OCI-LY1 (cell line): Measurements from ENCODE around the gene MYO16.

Source experiments
- H2AFZ ChIP-seq: fragments of 200-600 bp; sonication (generic), shearing (Covaris generic); 2 replicates; pipeline ENCODE4 v1.6.0; 2014; ENCODE audit warnings: antibody characterized with exemption, mild to moderate bottlenecking, low read length
- H3F3A ChIP-seq: fragments of 200-600 bp; sonication (generic), shearing (Covaris generic); 2 replicates; pipeline ENCODE4 v1.6.0; 2014; ENCODE audit warnings: mild to moderate bottlenecking, antibody characterized with exemption, low read length, moderate library complexity; ENCODE audit not compliant: insufficient read depth
- H3K27ac ChIP-seq: fragments of 200-600 bp; sonication (generic); 2 replicates; pipeline ENCODE4 v1.5.1; 2014; ENCODE audit warnings: low read length, mixed run types, mild to moderate bottlenecking, low read depth; ENCODE audit not compliant: poor library complexity, severe bottlenecking
- H3K27me3 ChIP-seq: fragments of 200-600 bp; sonication (generic); 2 replicates; pipeline ENCODE4 v1.6.0; 2014; ENCODE audit warnings: antibody characterized with exemption, mild to moderate bottlenecking, low read length, moderate library complexity; ENCODE audit not compliant: insufficient read depth
- H3K36me3 ChIP-seq: fragments of 200-600 bp; sonication (generic); 2 replicates; pipeline ENCODE4 v1.6.1; 2014; ENCODE audit warnings: mild to moderate bottlenecking, antibody characterized with exemption, low read length, moderate library complexity, mixed read lengths; ENCODE audit not compliant: insufficient read depth
- H3K4me1 ChIP-seq: fragments of 200-600 bp; sonication (generic); 2 replicates; pipeline ENCODE4 v1.5.1; 2014; ENCODE audit warnings: mild to moderate bottlenecking, low read length, moderate library complexity; ENCODE audit not compliant: insufficient read depth, severe bottlenecking
- H3K4me2 ChIP-seq: fragments of 200-600 bp; sonication (generic), shearing (Covaris generic); 2 replicates; pipeline ENCODE4 v1.6.1; 2014; ENCODE audit warnings: low read length
- H3K4me3 ChIP-seq: fragments of 200-600 bp; sonication (generic); 2 replicates; pipeline ENCODE4 v1.5.1; 2014; ENCODE audit warnings: low read length, low read depth, mild to moderate bottlenecking, mixed read lengths; ENCODE audit not compliant: poor library complexity, severe bottlenecking
- H3K79me2 ChIP-seq: fragments of 200-600 bp; shearing (Covaris generic); 2 replicates; pipeline ENCODE4 v1.6.1; 2016; ENCODE audit warnings: mixed run types, low read length, mixed read lengths; ENCODE audit not compliant: insufficient read depth
- H3K9ac ChIP-seq: fragments of 200-600 bp; sonication (generic), shearing (Covaris generic); 2 replicates; pipeline ENCODE4 v1.6.1; 2014; ENCODE audit warnings: mild to moderate bottlenecking, low read length, mixed read lengths
- H3K9me2 ChIP-seq: fragments of 200-600 bp; sonication (generic), shearing (Covaris generic); 2 replicates; pipeline ENCODE4 v1.6.1; 2014; ENCODE audit warnings: low read depth, mild to moderate bottlenecking, low read length, mixed read lengths
- H3K9me3 ChIP-seq: fragments of 200-600 bp; shearing (Covaris generic); 2 replicates; pipeline ENCODE4 v1.6.1; 2014; ENCODE audit warnings: low read length, mixed read lengths
- H4K20me1 ChIP-seq: fragments of 200-600 bp; sonication (generic), shearing (Covaris generic); 2 replicates; pipeline ENCODE4 v1.6.0; 2016; ENCODE audit warnings: mild to moderate bottlenecking, low read length; ENCODE audit not compliant: insufficient read depth
- CTCF ChIP-seq: fragments of 200-600 bp; sonication (generic), shearing (Covaris generic); IDR thresholded peaks from 2 replicates; pipeline ENCODE4 v1.5.1; 2017; ENCODE audit warnings: mild to moderate bottlenecking, antibody characterized with exemption, low read length, moderate library complexity, mixed read lengths
- EZH2 ChIP-seq: fragments of 200-600 bp; sonication (generic), shearing (Covaris generic); IDR thresholded peaks from 2 replicates; pipeline ENCODE4 v1.8.0; 2017; ENCODE audit warnings: borderline replicate concordance, mixed run types, mild to moderate bottlenecking, antibody characterized with exemption, low read length, moderate library complexity, mixed read lengths

MYO16 gene

GRCh38 chr13:108816375-108816774 lies 187.0 kb downstream of the MYO16 start:
- H2AFZ ChIP-seq, result no peak overlapping the region
- no peaks in the 10 kb centered on the region for H3F3A ChIP-seq
- TF ChIP-seq EZH2, result no peak
- no peak for TF ChIP-seq CTCF
- H3K27me3 ChIP-seq, result no peaks in the 10 kb centered on the region
- no peak overlapping the region for H3K9ac ChIP-seq
- H3K4me2 ChIP-seq, result no peak overlapping the region
- no peaks in the 10 kb centered on the region for H3K4me1 ChIP-seq
- no peak overlapping the region for H3K4me3 ChIP-seq
- no peaks in the 10 kb centered on the region for H3K79me2 ChIP-seq
- H3K9me3 ChIP-seq, result no peaks in the 10 kb centered on the region
- H3K27ac ChIP-seq, result no peak overlapping the region
- no peaks in the 10 kb centered on the region for H4K20me1 ChIP-seq
- no peaks in the 10 kb centered on the region for H3K36me3 ChIP-seq
- H3K9me2 ChIP-seq, result no peaks in the 10 kb centered on the region

GRCh38 chr13:108827646-108828045 lies 198.2 kb downstream of the MYO16 start:
- no peak overlapping the region for H3K27ac ChIP-seq
- no peak overlapping the region for H3K9ac ChIP-seq

GRCh38 chr13:108828086-108828815 lies 198.8 kb downstream of the MYO16 start:
- H3K27me3 ChIP-seq, result no peaks in the 10 kb centered on the region
- no peaks in the 10 kb centered on the region for H3K9me2 ChIP-seq
- H3K79me2 ChIP-seq, result no peaks in the 10 kb centered on the region
- no peak overlapping the region for H3K27ac ChIP-seq
- H3K36me3 ChIP-seq, result no peaks in the 10 kb centered on the region
- H3K9me3 ChIP-seq, result no peaks in the 10 kb centered on the region
- H4K20me1 ChIP-seq, result no peaks in the 10 kb centered on the region
- no peak overlapping the region for H3K4me3 ChIP-seq
- H3K4me2 ChIP-seq, result no peak overlapping the region
- no peaks in the 10 kb centered on the region for H3F3A ChIP-seq
- no peak for TF ChIP-seq CTCF
- no peak for TF ChIP-seq EZH2
- no peak overlapping the region for H3K9ac ChIP-seq
- H3K4me1 ChIP-seq, result no peaks in the 10 kb centered on the region
- no peak overlapping the region for H2AFZ ChIP-seq

More at GRCh38 chr13:108827646-108828045, 198.2 kb downstream of the MYO16 start:
- Histone ChIP-seq H3K4me2 (no peak overlapping the region), H3K4me1 (no peaks in the 10 kb centered on the region), H2AFZ (no peak overlapping the region), H3K9me3 (no peaks in the 10 kb centered on the region), H3K27me3 (no peaks in the 10 kb centered on the region), H3F3A (no peaks in the 10 kb centered on the region), H3K79me2 (no peaks in the 10 kb centered on the region), H3K36me3 (no peaks in the 10 kb centered on the region), H3K4me3 (no peak overlapping the region), H3K9me2 (no peaks in the 10 kb centered on the region), H4K20me1 (no peaks in the 10 kb centered on the region)
- TF ChIP-seq EZH2 (no peak), CTCF (no peak)
